Measurements from ENCODE around the gene TRAT1. TPM values are rescaled to one million over a fixed set of nuclear protein-coding genes. Genes with fewer than 3 reads are reported as not detected.

TRAT1 gene
- total RNA-seq, 6 experiments from 2014 or later = not detected

DNA sequence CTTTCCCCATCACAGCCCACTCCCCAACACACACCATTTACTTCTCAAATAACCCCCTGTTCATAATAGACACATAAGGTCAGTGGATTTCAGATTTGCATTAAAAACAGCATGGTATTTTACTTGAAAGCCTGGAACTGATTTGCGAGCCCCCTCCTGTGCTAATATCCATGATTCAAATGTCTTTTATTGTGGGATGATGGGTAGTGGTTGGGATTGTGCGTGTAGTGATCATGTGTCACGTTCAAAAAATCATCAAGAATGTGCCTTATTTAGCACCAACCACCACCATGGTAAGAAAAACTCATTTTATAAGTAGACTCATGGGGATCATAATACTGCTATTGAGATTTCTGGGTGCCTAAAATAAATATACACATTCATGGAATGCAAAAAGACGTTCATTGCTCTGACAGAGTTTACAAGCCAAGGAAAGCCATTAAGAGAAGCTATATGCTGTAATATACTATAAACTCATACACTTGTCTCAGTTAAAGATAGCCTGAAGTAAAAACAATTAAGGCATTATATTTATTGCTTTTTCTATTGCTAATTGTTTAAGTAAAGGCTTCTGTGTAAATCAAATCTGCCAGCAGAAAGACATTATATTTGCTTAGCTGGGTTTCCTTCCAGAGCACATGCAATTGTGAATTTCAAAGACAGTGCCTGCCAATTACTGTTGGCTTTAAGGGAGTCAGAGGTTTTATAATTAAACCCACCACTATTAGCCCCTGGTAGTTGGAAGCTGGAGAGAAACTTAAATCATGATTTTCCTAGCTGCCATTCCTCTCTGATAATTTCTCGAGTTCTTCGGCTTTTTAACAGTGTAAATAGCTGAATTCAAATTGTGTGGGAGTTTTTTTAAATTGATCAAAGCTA is 4.0 kb downstream of the TRAT1 start:
- Mint-ChIP-seq H3K27me3 (ENCODE audit: insufficient read depth) (no peaks in the 10 kb centered on the region), H3K27ac (no peak overlapping the region), H3K4me1 (ENCODE audit: low read depth) (no peaks in the 10 kb centered on the region), H3K9me3 (no peaks in the 10 kb centered on the region), H3K4me3 (no peak overlapping the region), H3K36me3 (ENCODE audit: low read depth) (no peaks in the 10 kb centered on the region)
- TF ChIP-seq, protein P1, sequence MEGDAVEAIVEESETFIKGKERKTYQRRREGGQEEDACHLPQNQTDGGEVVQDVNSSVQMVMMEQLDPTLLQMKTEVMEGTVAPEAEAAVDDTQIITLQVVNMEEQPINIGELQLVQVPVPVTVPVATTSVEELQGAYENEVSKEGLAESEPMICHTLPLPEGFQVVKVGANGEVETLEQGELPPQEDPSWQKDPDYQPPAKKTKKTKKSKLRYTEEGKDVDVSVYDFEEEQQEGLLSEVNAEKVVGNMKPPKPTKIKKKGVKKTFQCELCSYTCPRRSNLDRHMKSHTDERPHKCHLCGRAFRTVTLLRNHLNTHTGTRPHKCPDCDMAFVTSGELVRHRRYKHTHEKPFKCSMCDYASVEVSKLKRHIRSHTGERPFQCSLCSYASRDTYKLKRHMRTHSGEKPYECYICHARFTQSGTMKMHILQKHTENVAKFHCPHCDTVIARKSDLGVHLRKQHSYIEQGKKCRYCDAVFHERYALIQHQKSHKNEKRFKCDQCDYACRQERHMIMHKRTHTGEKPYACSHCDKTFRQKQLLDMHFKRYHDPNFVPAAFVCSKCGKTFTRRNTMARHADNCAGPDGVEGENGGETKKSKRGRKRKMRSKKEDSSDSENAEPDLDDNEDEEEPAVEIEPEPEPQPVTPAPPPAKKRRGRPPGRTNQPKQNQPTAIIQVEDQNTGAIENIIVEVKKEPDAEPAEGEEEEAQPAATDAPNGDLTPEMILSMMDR (IDR thresholded peaks at IDR 0.05) = no peak
- DNase-seq = no peak

DNA sequence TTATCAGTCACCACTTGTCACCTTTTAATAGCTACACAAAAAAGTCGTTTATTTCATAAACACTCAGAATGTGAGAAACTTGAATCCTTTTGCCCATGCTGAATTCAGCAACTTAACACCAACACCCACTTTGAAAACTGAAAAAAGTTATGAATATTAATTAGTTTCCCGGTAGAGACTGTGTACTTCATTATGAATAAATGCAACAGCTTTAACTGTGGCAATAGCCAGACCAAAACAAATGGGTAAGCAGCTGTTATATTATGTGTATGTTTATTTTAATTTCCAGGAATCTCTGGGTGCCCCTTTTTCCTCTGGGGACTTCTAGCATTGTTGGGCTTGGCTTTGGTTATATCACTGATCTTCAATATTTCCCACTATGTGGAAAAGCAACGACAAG is 7.8 kb downstream of the TRAT1 start:
- H3K4me3 Mint-ChIP-seq = no peak overlapping the region
- no peak overlapping the region for H3K27ac Mint-ChIP-seq
- no peaks in the 10 kb centered on the region for H3K4me1 Mint-ChIP-seq (ENCODE audit: low read depth)
- TF ChIP-seq, protein P1 (IDR thresholded peaks at IDR 0.05) = no peak
- no peaks in the 10 kb centered on the region for H3K27me3 Mint-ChIP-seq (ENCODE audit: insufficient read depth)
- no peaks in the 10 kb centered on the region for H3K9me3 Mint-ChIP-seq
- no peak for DNase-seq
- H3K36me3 Mint-ChIP-seq (ENCODE audit: low read depth) = no peaks in the 10 kb centered on the region

DNA sequence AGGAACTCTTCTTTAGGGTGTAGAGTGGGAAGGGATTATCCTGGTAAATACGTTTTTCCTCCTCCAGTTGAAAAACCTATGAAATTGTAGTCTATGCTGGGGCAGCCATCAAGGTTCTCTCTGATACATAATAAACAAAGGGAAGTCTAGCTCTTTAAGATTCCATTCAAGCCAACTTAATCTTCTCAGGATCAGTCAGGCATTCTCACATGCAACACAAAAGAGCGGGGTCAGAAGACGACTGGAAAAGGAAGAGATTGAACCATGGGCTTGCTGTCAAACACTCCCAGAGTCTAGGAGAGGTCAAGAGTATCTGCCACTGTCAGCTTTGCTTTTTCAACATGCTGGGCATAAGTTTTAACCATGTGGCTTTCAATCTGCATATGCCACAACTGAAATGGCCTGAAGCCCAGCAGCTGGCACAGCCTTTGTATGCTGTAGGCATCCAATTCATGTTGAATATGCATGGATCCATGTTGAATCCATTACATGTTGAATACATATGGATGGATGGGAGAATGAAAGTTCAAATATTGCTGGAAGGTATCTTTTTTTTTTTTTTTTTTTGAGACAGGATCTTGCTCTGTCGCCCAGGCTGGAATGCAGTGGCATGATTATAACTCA is 8.5 kb downstream of the TRAT1 start:
- TF ChIP-seq, protein P1 (IDR thresholded peaks at IDR 0.05) = no peak
- H3K4me1 Mint-ChIP-seq (ENCODE audit: low read depth) = no peaks in the 10 kb centered on the region
- no peak for DNase-seq
- H3K27ac Mint-ChIP-seq = no peak overlapping the region
- no peaks in the 10 kb centered on the region for H3K36me3 Mint-ChIP-seq (ENCODE audit: low read depth)
- H3K4me3 Mint-ChIP-seq = no peak overlapping the region
- no peaks in the 10 kb centered on the region for H3K27me3 Mint-ChIP-seq (ENCODE audit: insufficient read depth)
- no peaks in the 10 kb centered on the region for H3K9me3 Mint-ChIP-seq

DNA sequence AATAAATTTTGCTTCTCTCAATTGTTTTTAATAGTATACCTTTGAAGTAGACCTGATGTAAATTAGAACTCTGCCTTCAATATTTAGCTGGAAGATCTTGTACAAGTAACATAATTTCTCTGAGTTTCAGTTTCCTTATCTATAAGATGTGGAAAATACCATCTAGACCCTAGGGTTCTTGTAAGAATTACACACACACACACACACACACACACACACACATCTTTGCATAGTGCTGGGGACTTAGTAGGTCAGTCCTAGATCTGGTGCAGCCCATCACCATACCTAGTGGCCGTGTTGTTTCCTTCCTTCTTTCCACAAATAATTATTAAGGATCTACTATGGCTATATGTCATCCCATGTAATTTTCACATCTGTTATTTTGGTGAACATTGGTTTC is 11.0 kb downstream of the TRAT1 start:
- Mint-ChIP-seq H3K36me3 (ENCODE audit: low read depth) (no peaks in the 10 kb centered on the region), H3K27me3 (ENCODE audit: insufficient read depth) (no peaks in the 10 kb centered on the region), H3K9me3 (no peaks in the 10 kb centered on the region), H3K4me3 (no peak overlapping the region), H3K4me1 (ENCODE audit: low read depth) (no peaks in the 10 kb centered on the region), H3K27ac (no peak overlapping the region)
- DNase-seq = no peak
- TF ChIP-seq, protein P1 (IDR thresholded peaks at IDR 0.05) = no peak

DNA sequence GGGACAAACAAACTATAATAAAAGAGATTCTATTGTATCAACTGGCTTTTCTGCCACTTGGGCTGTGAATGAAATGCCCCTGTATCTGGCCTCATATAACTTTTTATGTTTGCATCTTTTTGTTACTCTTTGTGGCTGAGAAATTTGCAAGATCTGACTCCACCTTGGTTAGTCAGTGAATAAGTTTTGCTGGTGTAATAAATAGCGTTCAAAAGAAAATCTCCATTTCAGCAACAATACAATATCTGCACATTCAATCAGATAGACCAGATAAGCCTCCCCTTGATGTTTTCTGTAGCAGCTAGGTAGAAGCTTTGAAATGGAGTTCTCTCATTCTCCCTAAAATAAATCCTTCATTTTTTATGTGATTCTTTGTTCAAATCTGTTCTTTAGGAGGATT is 12.0 kb downstream of the TRAT1 start:
- Mint-ChIP-seq H3K4me1 (ENCODE audit: low read depth) (no peaks in the 10 kb centered on the region), H3K36me3 (ENCODE audit: low read depth) (no peaks in the 10 kb centered on the region), H3K27me3 (ENCODE audit: insufficient read depth) (no peaks in the 10 kb centered on the region), H3K4me3 (no peak overlapping the region), H3K27ac (no peak overlapping the region), H3K9me3 (no peaks in the 10 kb centered on the region)
- TF ChIP-seq, protein P1 (IDR thresholded peaks at IDR 0.05) = no peak
- no peak for DNase-seq

Measured in HFFc6 (cell line).